Natural killer cell (primary cell): ENCODE measurements around the gene CHCHD3. TPM values are rescaled to one million over a fixed set of nuclear protein-coding genes. Genes with fewer than 3 reads are reported as not detected.

ENCODE experiments used
- ATAC-seq, 3 donors: fragments of 150-1000 bp in 2 of 3; fragments of 200-7000 bp in 1 of 3; cut with Tn5 transposase; 1 replicate in 1 of 3; 2 replicates in 2 of 3; pipeline ENCODE4 v1.10.0; 2021; ENCODE audit warnings: mild to moderate bottlenecking in 2 of 3, moderate library complexity in 2 of 3
- DNase-seq, 2 donors: peaks; one replicate each; pipeline versions ENCODE4 v3.0.0 to v3.0.0-alpha.2; 2013 to 2021; ENCODE audit warnings: mixed read lengths in 1 of 2
- H3K27ac ChIP-seq: one replicate; pipeline ENCODE4 v1.5.1; 2013; ENCODE audit warnings: mild to moderate bottlenecking, low read length
- H3K27me3 ChIP-seq: one replicate; pipeline ENCODE4 v1.6.1; 2013; ENCODE audit warnings: low read length; ENCODE audit not compliant: control insufficient read depth, insufficient read depth
- H3K36me3 ChIP-seq: one replicate; pipeline ENCODE4 v1.6.1; 2013; ENCODE audit warnings: low read length; ENCODE audit not compliant: control insufficient read depth, insufficient read depth
- H3K4me1 ChIP-seq: one replicate; pipeline ENCODE4 v1.6.1; 2013; ENCODE audit warnings: low read length; ENCODE audit not compliant: control insufficient read depth, insufficient read depth
- H3K4me3 ChIP-seq: one replicate; pipeline ENCODE4 v1.5.1; 2013; ENCODE audit warnings: low read length
- H3K9me3 ChIP-seq: one replicate; pipeline ENCODE4 v1.6.1; 2013; ENCODE audit warnings: low read length; ENCODE audit not compliant: control insufficient read depth, insufficient read depth
- H3K27ac Mint-ChIP-seq, 2 donors: one replicate each; pipeline ENCODE4 v1.8.0; 2022; ENCODE audit warnings: mild to moderate bottlenecking in 2 of 2, mixed read lengths in 2 of 2, moderate library complexity in 1 of 2
- H3K27me3 Mint-ChIP-seq, 2 donors: one replicate each; pipeline ENCODE4 v1.8.0; 2022; ENCODE audit warnings: low read depth in 2 of 2, mixed read lengths in 2 of 2
- H3K36me3 Mint-ChIP-seq: one replicate; pipeline ENCODE4 v1.8.0; 2022; ENCODE audit warnings: mixed read lengths
- H3K4me1 Mint-ChIP-seq, 2 donors: one replicate each; pipeline ENCODE4 v1.8.0; 2022; ENCODE audit warnings: mixed read lengths in 2 of 2
- H3K4me3 Mint-ChIP-seq: one replicate; pipeline ENCODE4 v1.8.0; 2022; ENCODE audit warnings: mild to moderate bottlenecking, moderate library complexity, mixed read lengths
- H3K9me3 Mint-ChIP-seq, 2 donors: one replicate each; pipeline ENCODE4 v1.8.0; 2022; ENCODE audit warnings: mixed read lengths in 2 of 2
- CTCF ChIP-seq: fragments of 200-600 bp; IDR thresholded peaks from one replicate; pipeline ENCODE4 v1.8.0; 2022; ENCODE audit warnings: antibody characterized with exemption
- WGBS: methylation state at CpG from one replicate; pipeline ENCODE4 v1.1.7; 2013; ENCODE audit warnings: missing lambda C conversion rate; ENCODE audit not compliant: insufficient coverage; 5-methylcytosine and 5-hydroxymethylcytosine counted together
- intact Hi-C: fragments of 100-400 bp; cut with micrococcal nuclease; formaldehyde crosslinking; loops from one replicate; pipeline ENCODE4 v1.14.2; 2022
- total RNA-seq, 4 donors: library from RNA; stranded (reverse); fragments of 120-200 nt in 1 of 4; gene quantifications; one replicate each; pipeline versions ENCODE4 v1.2.3 to v1.2.4, GENCODE V29; 2013 to 2022

CHCHD3 gene
- total RNA-seq, 3 donors from 2014 or later (not counting 1 experiment from before 2014, with no cell fraction given) = 35.2 to 41.0 (median 35.9) TPM

- no peak overlapping the region for H3K4me3 Mint-ChIP-seq
- no peaks in the 10 kb centered on the region for H3K9me3 Mint-ChIP-seq
- Histone ChIP-seq H3K4me3 (no peak overlapping the region), H3K27me3 (no peaks in the 10 kb centered on the region), H3K36me3 (no peaks in the 10 kb centered on the region), H3K27ac (no peak overlapping the region), H3K9me3 (no peaks in the 10 kb centered on the region), H3K4me1 (peaks cover 25% of the 10 kb centered on the region)
- intact Hi-C loops = no loop called here
- H3K4me1 Mint-ChIP-seq = peaks cover 11 to 20% of the 10 kb centered on the region in 2 donors
- WGBS = 39% methylated on average over 5 of the region's 5 CpGs
- H3K27ac Mint-ChIP-seq = no peak overlapping the region
- ATAC-seq (peak; percentile 81 to 87 (median 86)), DNase-seq (peak in 1 of 2 donors; percentile 5)
- H3K36me3 Mint-ChIP-seq = no peaks in the 10 kb centered on the region
- no peaks in the 10 kb centered on the region for H3K27me3 Mint-ChIP-seq
- TF ChIP-seq CTCF = no peak
Observed at GRCh38 chr7:132805766-132806165, 276.1 kb downstream of the CHCHD3 start.

- H3K9me3 ChIP-seq = no peaks in the 10 kb centered on the region
- H3K36me3 Mint-ChIP-seq = no peaks in the 10 kb centered on the region
- H3K4me1 Mint-ChIP-seq = peaks cover 11 to 20% of the 10 kb centered on the region in 2 donors
- peaks cover 25% of the 10 kb centered on the region for H3K4me1 ChIP-seq
- no peak overlapping the region for H3K27ac ChIP-seq
- no peak overlapping the region for H3K27ac Mint-ChIP-seq
- no peaks in the 10 kb centered on the region for H3K9me3 Mint-ChIP-seq
- H3K27me3 Mint-ChIP-seq = no peaks in the 10 kb centered on the region
- DNase-seq = no peak
- no peak overlapping the region for H3K4me3 ChIP-seq
- H3K36me3 ChIP-seq = no peaks in the 10 kb centered on the region
- ATAC-seq = no peak
- no peak for TF ChIP-seq CTCF
- no peaks in the 10 kb centered on the region for H3K27me3 ChIP-seq
- intact Hi-C loops = no loop called here
- H3K4me3 Mint-ChIP-seq = no peak overlapping the region
- 92% methylated on average over 7 of the region's 7 CpGs for WGBS
Observed at GRCh38 chr7:132804849-132805485, 276.9 kb downstream of the CHCHD3 start.

- peaks cover 3% of the 10 kb centered on the region for H3K36me3 ChIP-seq
- intact Hi-C loops = no loop called here
- Mint-ChIP-seq H3K4me3 (no peak overlapping the region), H3K27me3 (no peaks in the 10 kb centered on the region), H3K27ac (no peak overlapping the region), H3K4me1 (peaks cover 13 to 19% of the 10 kb centered on the region in 2 donors), H3K9me3 (no peaks in the 10 kb centered on the region), H3K36me3 (no peaks in the 10 kb centered on the region)
- no peak overlapping the region for H3K27ac ChIP-seq
- WGBS = 92% methylated on average over 1 of the region's 1 CpG
- TF ChIP-seq CTCF = no peak
- ATAC-seq (no peak), DNase-seq (no peak)
- H3K9me3 ChIP-seq = no peaks in the 10 kb centered on the region
- no peaks in the 10 kb centered on the region for H3K27me3 ChIP-seq
- H3K4me1 ChIP-seq = peaks cover 9% of the 10 kb centered on the region
- no peak overlapping the region for H3K4me3 ChIP-seq
Observed at GRCh38 chr7:132800522-132800921, 281.4 kb downstream of the CHCHD3 start.

GRCh38 chr7:132799081-132799413 lies 282.8 kb downstream of the CHCHD3 start:
- intact Hi-C loops = no loop called here

More at GRCh38 chr7:132799081-132799413, 282.8 kb downstream of the CHCHD3 start:
- Mint-ChIP-seq H3K27me3 (no peaks in the 10 kb centered on the region), H3K36me3 (peaks cover 5% of the 10 kb centered on the region), H3K4me3 (no peak overlapping the region), H3K4me1 (peaks cover 13 to 19% of the 10 kb centered on the region in 2 donors), H3K27ac (no peak overlapping the region), H3K9me3 (no peaks in the 10 kb centered on the region)
- Histone ChIP-seq H3K27me3 (no peaks in the 10 kb centered on the region), H3K4me1 (no peaks in the 10 kb centered on the region), H3K27ac (no peak overlapping the region), H3K36me3 (peaks cover 7% of the 10 kb centered on the region), H3K9me3 (no peaks in the 10 kb centered on the region), H3K4me3 (no peak overlapping the region)
- no peak for TF ChIP-seq CTCF
- DNase-seq (no peak), ATAC-seq (no peak)
